Mucosa of stomach (tissue), 1 donor: ENCODE measurements around the gene TXNDC17.

Source experiments
- H3K27me3 ChIP-seq: one replicate; pipeline ENCODE4 v1.7.0; 2013; ENCODE audit warnings: mild to moderate bottlenecking, low read length; ENCODE audit not compliant: control insufficient read depth, insufficient read depth
- H3K36me3 ChIP-seq: one replicate; pipeline ENCODE4 v1.7.0; 2013; ENCODE audit warnings: low read length; ENCODE audit not compliant: control insufficient read depth, insufficient read depth
- H3K4me1 ChIP-seq: one replicate; pipeline ENCODE4 v1.7.0; 2013; ENCODE audit warnings: mild to moderate bottlenecking, low read length; ENCODE audit not compliant: control insufficient read depth, insufficient read depth
- H3K4me3 ChIP-seq: one replicate; pipeline ENCODE4 v1.7.0; 2013; ENCODE audit warnings: low read length
- H3K9ac ChIP-seq: one replicate; pipeline ENCODE4 v1.7.0; 2013; ENCODE audit warnings: mild to moderate bottlenecking, low read length, moderate library complexity
- H3K9me3 ChIP-seq: one replicate; pipeline ENCODE4 v1.7.0; 2013; ENCODE audit warnings: mild to moderate bottlenecking, low read length, moderate library complexity; ENCODE audit not compliant: control insufficient read depth
- donor health status: Pancreatic carcinoma.

The TXNDC17 gene

GRCh38 chr17:6668727-6669425 is 28.0 kb downstream of the TXNDC17 start:
- Histone ChIP-seq H3K4me1 (no peaks in the 10 kb centered on the region), H3K27me3 (no peaks in the 10 kb centered on the region), H3K9ac (no peak overlapping the region), H3K9me3 (no peaks in the 10 kb centered on the region), H3K4me3 (no peak overlapping the region), H3K36me3 (no peaks in the 10 kb centered on the region)

DNA sequence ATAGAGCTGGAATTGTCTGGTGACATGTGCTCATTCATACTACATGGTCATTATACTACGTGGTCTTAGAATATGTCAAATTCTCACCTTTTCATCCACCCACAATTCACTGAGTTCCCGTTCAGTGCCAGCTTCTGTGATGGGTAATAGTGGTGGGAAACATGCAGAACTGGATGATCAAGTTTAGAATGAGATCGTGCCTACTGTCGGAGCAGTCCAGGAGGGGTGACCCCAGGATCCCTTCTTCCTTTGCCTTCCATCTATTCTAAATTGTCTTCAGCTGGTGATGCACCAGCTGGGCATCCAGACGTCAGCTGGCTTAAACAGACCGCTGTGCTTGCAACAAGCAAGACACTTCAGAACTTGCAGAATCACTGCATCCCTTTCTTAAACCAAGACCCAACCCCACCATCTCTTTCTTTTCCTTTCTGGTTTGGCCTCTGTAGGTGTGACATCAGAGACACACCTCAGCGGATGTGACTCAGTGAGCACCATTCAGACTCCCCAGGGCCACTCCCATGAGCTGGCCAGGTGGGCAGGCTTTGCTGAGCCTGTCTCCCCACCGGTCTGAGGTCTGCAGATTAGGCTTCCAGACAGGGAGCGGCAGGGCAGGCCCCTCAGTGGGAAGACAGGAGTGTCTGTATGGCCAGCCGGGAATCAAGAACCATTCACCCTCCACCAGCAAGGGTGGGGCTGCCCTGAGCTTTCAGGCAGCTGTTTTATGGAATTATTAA is 28.8 kb downstream of the TXNDC17 start:
- no peak overlapping the region for H3K9ac ChIP-seq
- no peak overlapping the region for H3K4me3 ChIP-seq
- no peaks in the 10 kb centered on the region for H3K36me3 ChIP-seq
- H3K9me3 ChIP-seq: no peaks in the 10 kb centered on the region
- H3K4me1 ChIP-seq: no peaks in the 10 kb centered on the region
- no peaks in the 10 kb centered on the region for H3K27me3 ChIP-seq

- no peaks in the 10 kb centered on the region for H3K9me3 ChIP-seq
These were observed 29.7 kb downstream of the TXNDC17 start for GRCh38 chr17:6670571-6670970.

DNA sequence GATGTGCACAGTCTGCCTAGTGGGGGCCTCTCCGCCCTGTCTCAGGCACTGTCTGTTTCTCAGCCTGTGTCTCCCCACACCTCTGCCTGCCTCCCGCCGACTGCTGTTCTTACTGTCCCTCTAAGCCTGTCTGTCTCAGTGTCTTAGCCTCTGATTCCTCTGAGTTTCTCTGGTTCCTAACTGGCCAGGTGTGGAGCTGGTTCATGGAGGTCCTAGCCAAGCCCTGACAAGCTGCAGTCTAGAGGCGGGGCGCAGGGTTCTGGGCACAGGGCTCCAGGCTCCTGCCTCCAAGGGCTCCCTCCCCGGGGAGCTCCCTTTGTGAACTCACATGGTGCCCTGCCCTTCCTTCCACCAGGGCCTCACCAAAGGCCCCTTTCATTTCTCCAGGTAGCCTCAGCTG is 30.1 kb downstream of the TXNDC17 start:
- no peaks in the 10 kb centered on the region for H3K36me3 ChIP-seq
- no peaks in the 10 kb centered on the region for H3K27me3 ChIP-seq
- no peak overlapping the region for H3K9ac ChIP-seq
- no peaks in the 10 kb centered on the region for H3K9me3 ChIP-seq
- H3K4me3 ChIP-seq: no peak overlapping the region
- no peaks in the 10 kb centered on the region for H3K4me1 ChIP-seq

More at GRCh38 chr17:6670571-6670970, 29.7 kb downstream of the TXNDC17 start:
- Histone ChIP-seq H3K4me1 (no peaks in the 10 kb centered on the region), H3K4me3 (no peak overlapping the region), H3K36me3 (no peaks in the 10 kb centered on the region), H3K9ac (no peak overlapping the region), H3K27me3 (no peaks in the 10 kb centered on the region)

DNA sequence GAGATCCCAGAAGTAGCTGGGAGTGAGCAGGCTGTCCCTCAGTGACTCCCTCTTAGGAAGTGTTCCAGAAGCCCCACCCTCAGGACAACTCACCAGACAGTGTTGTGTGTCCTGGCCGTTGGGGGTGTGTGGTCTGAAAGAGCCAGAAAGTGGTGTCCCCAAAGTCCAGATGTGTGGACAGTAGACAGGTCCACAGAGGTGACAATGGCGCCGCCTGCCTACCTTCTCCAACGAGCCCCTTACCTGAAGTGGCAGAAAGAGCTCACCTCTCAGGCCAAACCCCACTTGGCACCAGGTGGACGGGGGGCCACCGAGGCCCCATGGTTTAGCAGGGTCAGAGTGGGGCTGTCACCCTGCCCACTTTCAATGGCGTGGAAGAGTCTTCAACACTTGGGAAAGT is 30.6 kb downstream of the TXNDC17 start:
- H3K36me3 ChIP-seq: no peaks in the 10 kb centered on the region
- H3K9me3 ChIP-seq: no peaks in the 10 kb centered on the region
- no peak overlapping the region for H3K9ac ChIP-seq
- H3K4me1 ChIP-seq: peaks cover 2% of the 10 kb centered on the region
- H3K4me3 ChIP-seq: no peak overlapping the region
- no peaks in the 10 kb centered on the region for H3K27me3 ChIP-seq

GRCh38 chr17:6674586-6674985 is 33.7 kb downstream of the TXNDC17 start:
- H3K36me3 ChIP-seq: no peaks in the 10 kb centered on the region
- no peak overlapping the region for H3K4me3 ChIP-seq
- H3K9me3 ChIP-seq: no peaks in the 10 kb centered on the region
- H3K9ac ChIP-seq: no peak overlapping the region
- peaks cover 6% of the 10 kb centered on the region for H3K27me3 ChIP-seq
- peaks cover 12% of the 10 kb centered on the region for H3K4me1 ChIP-seq

- H3K9ac ChIP-seq: no peak overlapping the region
- H3K4me1 ChIP-seq: peaks cover 12% of the 10 kb centered on the region
- no peaks in the 10 kb centered on the region for H3K9me3 ChIP-seq
- no peak overlapping the region for H3K4me3 ChIP-seq
- H3K27me3 ChIP-seq: peaks cover 6% of the 10 kb centered on the region
- H3K36me3 ChIP-seq: no peaks in the 10 kb centered on the region
These were observed 34.5 kb downstream of the TXNDC17 start for GRCh38 chr17:6675201-6675825.

GRCh38 chr17:6676802-6677157 is 35.9 kb downstream of the TXNDC17 start:
- Histone ChIP-seq H3K4me3 (no peak overlapping the region), H3K4me1 (peaks cover 12% of the 10 kb centered on the region), H3K27me3 (peaks cover 6% of the 10 kb centered on the region), H3K9me3 (no peaks in the 10 kb centered on the region), H3K9ac (no peak overlapping the region), H3K36me3 (no peaks in the 10 kb centered on the region)

- Histone ChIP-seq H3K4me3 (no peak overlapping the region), H3K27me3 (peaks cover 6% of the 10 kb centered on the region), H3K4me1 (peaks cover 12% of the 10 kb centered on the region), H3K36me3 (no peaks in the 10 kb centered on the region), H3K9me3 (no peaks in the 10 kb centered on the region), H3K9ac (no peak overlapping the region)
These were observed 36.4 kb downstream of the TXNDC17 start for GRCh38 chr17:6677158-6677831.

DNA sequence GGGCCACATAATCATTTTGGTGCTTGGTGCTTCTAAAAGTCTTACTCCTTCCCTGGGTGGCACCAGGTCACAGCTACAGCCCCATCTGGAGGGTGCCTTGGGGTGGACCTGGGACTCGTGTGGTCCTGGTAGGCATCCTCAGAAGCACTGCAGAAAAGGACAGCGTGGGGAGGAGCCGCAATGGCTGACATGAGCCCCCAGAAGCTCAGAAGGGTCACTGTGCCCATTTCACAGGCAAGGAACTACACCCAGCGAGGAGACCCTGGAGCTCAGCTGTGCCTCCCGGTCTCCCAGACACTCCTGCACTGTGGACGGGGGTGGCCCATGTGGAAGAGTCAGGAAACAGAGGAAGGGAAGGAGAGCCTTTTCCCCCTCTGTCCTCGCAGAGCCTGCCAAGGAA is 37.1 kb downstream of the TXNDC17 start:
- H3K36me3 ChIP-seq: no peaks in the 10 kb centered on the region

GRCh38 chr17:6679241-6679640 is 38.4 kb downstream of the TXNDC17 start:
- no peaks in the 10 kb centered on the region for H3K9me3 ChIP-seq
- peaks cover 24% of the 10 kb centered on the region for H3K4me1 ChIP-seq
- no peak overlapping the region for H3K4me3 ChIP-seq
- no peak overlapping the region for H3K9ac ChIP-seq
- no peaks in the 10 kb centered on the region for H3K36me3 ChIP-seq
- peaks cover 6% of the 10 kb centered on the region for H3K27me3 ChIP-seq

More for the DNA sequence above, 37.1 kb downstream of the TXNDC17 start:
- Histone ChIP-seq H3K9me3 (no peaks in the 10 kb centered on the region), H3K4me3 (no peak overlapping the region), H3K4me1 (peaks cover 13% of the 10 kb centered on the region), H3K9ac (no peak overlapping the region), H3K27me3 (peaks cover 6% of the 10 kb centered on the region)

- no peak overlapping the region for H3K9ac ChIP-seq
These were observed 40.3 kb downstream of the TXNDC17 start for GRCh38 chr17:6681176-6681575.

More at GRCh38 chr17:6681176-6681575, 40.3 kb downstream of the TXNDC17 start:
- H3K9me3 ChIP-seq: no peaks in the 10 kb centered on the region
- H3K27me3 ChIP-seq: peaks cover 6% of the 10 kb centered on the region
- H3K36me3 ChIP-seq: no peaks in the 10 kb centered on the region
- peaks cover 24% of the 10 kb centered on the region for H3K4me1 ChIP-seq
- no peak overlapping the region for H3K4me3 ChIP-seq
